ENCODE measurements around the gene PRKCB.

The PRKCB gene

GRCh38 chr16:23969468-23970297, 133.9 kb downstream of the PRKCB start:
- no peak for DNase-seq

GRCh38 chr16:23974223-23974622, 138.4 kb downstream of the PRKCB start:
- no peak for DNase-seq

GRCh38 chr16:23975293-23975692, 139.5 kb downstream of the PRKCB start:
- no peak for DNase-seq

DNA sequence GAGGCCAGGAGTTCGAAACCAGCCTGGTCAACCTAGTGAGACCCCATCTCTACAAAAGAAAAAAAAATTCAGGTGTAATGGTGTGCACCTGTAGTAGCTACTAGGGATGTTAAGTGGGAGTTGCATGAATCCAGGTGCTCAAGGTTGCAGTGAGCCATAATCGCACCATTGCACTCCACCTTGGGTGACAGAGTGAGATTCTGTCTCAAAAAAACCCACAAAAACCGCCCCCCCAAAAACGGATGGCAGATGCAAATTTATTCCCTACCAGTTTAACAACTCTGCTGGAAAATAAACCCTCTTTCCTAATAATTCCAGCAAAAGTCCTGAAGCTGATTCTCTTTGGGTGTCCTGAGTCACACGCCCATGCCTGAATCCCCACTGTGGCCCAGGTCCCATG, 140.3 kb downstream of the PRKCB start:
- DNase-seq = no peak

DNA sequence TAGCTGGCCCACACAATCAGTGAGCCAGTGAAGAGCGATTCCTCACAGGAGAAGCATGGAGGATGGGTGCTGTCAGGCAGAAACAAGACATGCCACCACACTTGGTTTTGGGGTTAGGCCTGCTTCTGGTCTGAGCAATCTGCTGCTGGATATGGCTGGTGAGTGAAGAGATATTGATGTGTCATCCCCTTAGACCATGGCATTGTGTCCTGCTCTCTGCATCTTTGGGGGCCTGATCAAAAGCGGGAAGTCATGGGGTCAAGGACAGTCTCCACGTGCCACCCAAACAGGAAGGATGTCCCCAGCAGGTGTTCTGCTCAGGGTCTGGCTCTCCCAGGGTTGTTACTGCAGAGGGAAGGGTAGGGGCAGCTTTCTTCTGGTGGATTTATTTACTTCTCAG, 140.7 kb downstream of the PRKCB start:
- DNase-seq = no peak

DNA sequence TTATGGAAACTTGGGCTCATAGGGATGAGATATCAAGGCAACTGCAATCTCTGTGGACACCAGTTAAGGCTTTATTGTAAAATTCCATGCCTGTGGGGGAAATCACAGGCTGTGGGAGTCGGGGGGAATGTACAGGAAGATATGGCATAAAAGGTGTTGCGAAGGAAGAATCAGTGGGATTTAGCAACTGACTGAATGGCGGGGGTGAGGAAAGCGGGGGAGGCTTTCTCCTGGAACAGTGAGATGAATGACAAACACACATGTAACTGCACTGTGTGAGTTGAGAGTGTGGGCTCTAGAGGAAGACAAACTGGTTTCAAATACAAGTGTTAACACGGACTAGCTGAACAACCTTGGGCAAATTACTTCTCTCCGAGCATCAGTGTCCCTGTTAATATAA, 143.7 kb downstream of the PRKCB start:
- peak; percentile 34 to 52 (median 51) for DNase-seq

DNA sequence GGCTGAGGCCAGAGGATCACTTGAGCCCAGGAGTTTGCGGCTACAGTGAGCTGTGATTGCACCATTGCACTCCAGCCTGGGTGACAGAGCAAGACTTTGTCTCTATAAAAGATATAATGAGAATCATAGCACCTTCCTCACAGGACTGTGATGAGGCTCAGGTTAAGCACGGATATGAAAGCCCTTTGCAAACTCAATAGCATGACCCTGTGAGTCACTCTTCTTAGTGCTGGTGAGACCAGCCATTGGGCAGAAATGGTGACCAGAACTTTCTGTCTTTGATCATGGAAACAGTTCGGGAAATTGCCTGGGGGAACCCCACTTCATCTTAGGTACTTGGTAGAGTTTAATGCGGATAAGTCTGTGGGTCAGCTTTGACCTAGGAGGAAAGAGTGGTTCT, 144.2 kb downstream of the PRKCB start:
- no peak for DNase-seq

GRCh38 chr16:23981429-23982399, 145.9 kb downstream of the PRKCB start:
- no peak for DNase-seq

DNA sequence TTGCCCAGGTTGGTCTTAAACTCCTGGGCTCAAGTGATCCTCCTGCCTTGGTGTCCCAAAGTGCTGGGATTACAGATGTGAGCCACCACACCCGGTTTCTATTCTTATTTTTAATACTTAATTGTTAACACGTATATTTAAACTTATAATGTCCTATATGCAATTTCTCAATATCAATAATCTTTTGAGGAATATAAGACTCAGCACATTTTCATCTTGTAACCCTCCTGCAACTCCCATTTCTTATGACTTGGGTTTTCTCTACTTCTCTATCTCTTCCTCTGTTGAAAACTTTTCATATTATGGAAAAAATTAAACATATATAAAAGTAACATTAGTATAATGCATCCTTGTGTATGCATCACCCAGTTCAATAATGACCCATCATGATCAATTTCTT, 150.7 kb downstream of the PRKCB start:
- no peak for DNase-seq

GRCh38 chr16:23987443-23987842, 151.7 kb downstream of the PRKCB start:
- no peak for DNase-seq

DNA sequence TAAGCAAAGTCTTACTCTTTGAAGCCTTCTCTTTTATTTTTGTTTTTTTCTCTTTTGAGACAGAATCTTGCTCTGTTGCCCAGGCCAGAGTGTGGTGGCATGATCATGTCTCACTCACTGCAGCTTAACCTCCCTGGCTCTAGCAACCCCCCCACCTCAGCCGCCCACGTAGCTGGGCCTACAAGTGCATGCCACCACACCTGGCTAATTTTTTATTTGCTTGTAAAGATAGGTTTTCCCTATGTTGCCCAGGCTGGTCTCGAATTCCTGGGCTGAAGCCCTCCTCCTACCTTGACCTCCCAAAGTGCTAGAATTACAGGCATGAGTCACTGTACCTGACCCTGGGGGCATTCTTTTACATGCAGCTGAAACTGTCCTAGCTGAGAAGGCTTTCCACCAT, 154.7 kb downstream of the PRKCB start:
- no peak for DNase-seq

DNA sequence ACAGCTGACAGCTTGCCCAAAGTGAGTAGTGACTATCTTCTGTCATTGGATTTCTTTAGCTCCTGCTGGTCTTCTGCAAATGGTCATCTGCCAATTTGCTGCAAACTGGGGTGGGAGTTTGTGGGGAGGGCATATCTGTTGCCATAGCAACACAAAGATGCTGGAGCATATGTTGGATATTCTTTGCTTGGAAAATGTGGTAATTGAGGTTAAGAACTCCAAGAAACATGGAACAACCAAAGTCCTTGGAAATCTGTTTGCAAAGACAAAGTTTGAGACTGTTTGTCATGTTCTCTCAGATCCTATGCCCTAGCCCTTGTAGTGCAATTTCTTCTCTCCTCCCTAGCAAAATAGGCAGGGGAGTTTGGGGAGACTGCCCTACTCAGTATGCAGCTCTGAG, 155.3 kb downstream of the PRKCB start:
- DNase-seq = no peak

DNA sequence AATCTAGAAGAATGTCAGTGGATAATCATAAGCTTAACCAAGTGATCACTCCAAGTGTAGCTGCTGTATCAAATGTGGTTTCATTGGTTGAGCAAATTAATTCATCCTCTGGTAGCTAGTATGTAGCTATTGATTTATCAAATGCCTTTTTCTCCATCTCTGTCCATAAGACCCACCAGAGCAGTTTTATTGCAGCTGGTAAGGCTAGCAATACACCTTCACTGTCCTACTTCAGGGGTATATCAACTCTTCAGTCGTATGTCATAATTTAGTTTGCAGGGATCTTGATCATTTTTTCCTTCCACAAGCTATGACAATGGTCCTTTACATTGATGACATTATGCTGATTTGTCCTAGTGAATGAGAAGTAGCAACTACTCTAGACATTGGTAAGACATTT, 158.8 kb downstream of the PRKCB start:
- no peak for DNase-seq

GRCh38 chr16:23996258-23996955, 160.6 kb downstream of the PRKCB start:
- no peak for DNase-seq

GRCh38 chr16:23998771-23999170, 163.0 kb downstream of the PRKCB start:
- DNase-seq = no peak

DNA sequence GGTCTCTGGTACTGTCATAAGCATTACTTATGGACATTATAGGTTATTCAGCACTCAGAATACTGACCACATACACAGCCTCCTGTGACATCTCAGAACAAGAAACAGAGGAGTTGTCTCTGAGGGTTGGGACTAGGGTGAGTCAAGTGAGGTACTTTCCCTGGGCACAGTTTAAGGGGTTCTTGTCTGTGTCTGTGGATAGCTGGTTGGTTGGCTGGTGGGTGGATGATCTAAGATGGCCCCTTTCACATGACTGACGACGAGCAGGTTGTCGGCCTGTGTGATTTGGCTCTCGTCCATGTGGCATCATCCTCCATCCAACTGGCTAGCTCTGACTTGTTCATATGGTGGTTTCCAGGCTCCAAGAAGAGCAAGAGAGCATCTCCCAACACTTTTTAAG, 163.9 kb downstream of the PRKCB start:
- DNase-seq = peak; percentile 59 to 69 (median 62)

- no peak for DNase-seq
These were observed 165.9 kb downstream of the PRKCB start for GRCh38 chr16:24001710-24002109.

- DNase-seq = no peak
These were observed 166.8 kb downstream of the PRKCB start for GRCh38 chr16:24002619-24003018.

GRCh38 chr16:24005577-24005976, 169.8 kb downstream of the PRKCB start:
- peak in 2 of 3 donors; percentile 15 to 20 for DNase-seq

DNA sequence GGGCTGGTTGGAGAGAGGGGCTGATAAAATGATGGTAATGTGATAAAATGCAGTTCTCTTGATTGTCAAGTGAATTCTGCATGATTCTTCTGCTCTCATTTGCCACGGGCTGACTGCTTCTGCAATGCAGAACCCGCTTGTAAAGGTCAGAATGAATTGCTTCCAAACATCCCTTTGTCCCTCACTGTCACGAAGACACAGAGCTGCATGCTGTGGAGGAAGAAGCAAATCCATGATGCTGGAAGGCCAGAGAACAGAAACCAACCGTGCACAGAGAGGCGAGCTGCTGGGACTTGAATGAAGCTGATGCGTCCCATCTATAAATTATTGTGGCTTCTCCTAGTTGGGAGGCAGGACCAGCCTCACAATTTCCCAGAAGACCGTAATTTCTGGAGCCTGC, 171.6 kb downstream of the PRKCB start:
- DNase-seq = no peak

DNA sequence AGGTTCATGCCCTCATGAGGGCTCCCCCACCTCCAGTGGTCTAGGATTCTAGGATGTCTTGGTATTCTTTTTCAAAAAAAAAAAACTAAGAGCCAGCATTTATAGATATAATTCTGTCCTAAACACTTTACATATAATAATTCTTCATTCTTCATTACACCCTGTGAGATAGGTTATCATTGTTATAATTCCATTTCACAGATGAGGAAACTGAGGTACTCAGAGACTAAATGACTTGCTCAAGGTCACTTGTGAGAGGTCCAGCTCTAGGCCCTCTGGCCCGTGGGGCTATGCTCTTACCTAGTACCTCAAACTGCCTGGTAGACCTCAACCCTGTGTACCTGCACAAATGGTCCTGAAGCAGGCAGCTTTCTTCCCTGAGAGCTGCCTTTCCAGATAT, 172.2 kb downstream of the PRKCB start:
- no peak for DNase-seq

DNA sequence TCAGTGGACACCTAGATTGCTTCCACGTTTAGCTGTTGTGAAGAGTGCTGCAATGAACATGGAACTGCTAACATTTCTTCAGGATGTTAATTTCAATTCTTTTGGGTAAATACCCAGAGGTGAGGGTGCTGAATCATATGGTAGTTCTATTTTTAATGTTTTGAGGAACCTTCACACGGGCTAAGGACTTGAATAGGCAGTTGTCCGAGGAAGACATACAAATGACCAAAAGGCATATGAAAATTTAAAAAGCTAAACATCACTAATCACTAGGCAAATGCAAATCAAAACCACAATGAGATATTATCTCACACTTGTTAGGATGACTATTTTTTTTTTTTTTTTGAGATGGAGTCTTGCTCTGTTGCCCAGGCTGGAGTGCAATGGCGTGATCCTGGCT, 173.3 kb downstream of the PRKCB start:
- peak; percentile 35 to 74 (median 55) for DNase-seq

GRCh38 chr16:24009955-24010354, 174.2 kb downstream of the PRKCB start:
- DNase-seq = peak in 1 of 3 donors; percentile 20
